ENCODE results near the gene BOC.

DNA sequence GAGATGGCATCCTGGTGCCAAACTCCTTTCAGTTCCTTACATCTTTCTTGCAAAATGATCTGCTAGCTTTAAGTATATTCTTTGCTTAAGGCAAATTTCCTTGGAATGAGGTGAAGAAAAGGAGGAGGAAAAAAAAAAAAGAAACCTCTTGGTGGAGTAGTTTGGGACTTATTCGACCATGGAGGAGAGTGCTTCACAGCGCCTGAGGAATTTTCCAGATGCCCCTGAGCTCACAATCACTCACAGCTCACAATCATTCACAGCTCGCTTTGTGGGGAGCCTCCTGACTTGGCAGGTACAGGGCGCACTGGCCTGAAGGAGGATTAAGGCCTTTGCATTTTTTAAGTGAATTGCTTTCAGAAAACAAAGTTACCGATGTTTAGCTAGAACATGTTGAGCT lies 53.9 kb downstream of the BOC start:
- TF ChIP-seq POLR2A (IDR thresholded peaks at IDR 0.05; ENCODE audit: low read depth, low read length), result no peak
- TF ChIP-seq CTCF (IDR thresholded peaks at IDR 0.05; ENCODE audit: extremely low read depth in 1 of 2, insufficient read depth in 1 of 2, low read depth in 1 of 2, low read length in 2 of 2), result no peak
- TF ChIP-seq EZH2 (IDR thresholded peaks at IDR 0.05; ENCODE audit: borderline replicate concordance, low read depth, low read length, severe bottlenecking), result no peak
- TF ChIP-seq POLR2AphosphoS5 (IDR thresholded peaks at IDR 0.05; ENCODE audit: insufficient read depth, low read depth, low read length), result no peak
- TF ChIP-seq GATA2 (IDR thresholded peaks at IDR 0.05; ENCODE audit: insufficient read depth, insufficient read length, low read depth, low read length), result no peak
- TF ChIP-seq JUN (IDR thresholded peaks at IDR 0.05; ENCODE audit: borderline replicate concordance, insufficient read depth, insufficient read length, low read depth), result no peak
- TF ChIP-seq MAX (IDR thresholded peaks at IDR 0.05; ENCODE audit: insufficient read depth, insufficient read length), result no peak

All from endothelial cell of umbilical vein (primary cell).